GM18520 (cell line): ENCODE results near the gene PRKCA.
"Not testable (repeated sequence)": the region's sequence is repeated elsewhere in the genome, so short reads cannot be mapped to it uniquely, and the experiment has no call there.

Experiments
- ATAC-seq: cut with Tn5 transposase; IDR thresholded peaks from one replicate; pipeline ENCODE4 v1.9.1; 2021; ENCODE audit not compliant: unreplicated experiment

The PRKCA gene

GRCh38 chr17:66349521-66350254, 47.3 kb downstream of the PRKCA start:
- no peak for ATAC-seq

DNA sequence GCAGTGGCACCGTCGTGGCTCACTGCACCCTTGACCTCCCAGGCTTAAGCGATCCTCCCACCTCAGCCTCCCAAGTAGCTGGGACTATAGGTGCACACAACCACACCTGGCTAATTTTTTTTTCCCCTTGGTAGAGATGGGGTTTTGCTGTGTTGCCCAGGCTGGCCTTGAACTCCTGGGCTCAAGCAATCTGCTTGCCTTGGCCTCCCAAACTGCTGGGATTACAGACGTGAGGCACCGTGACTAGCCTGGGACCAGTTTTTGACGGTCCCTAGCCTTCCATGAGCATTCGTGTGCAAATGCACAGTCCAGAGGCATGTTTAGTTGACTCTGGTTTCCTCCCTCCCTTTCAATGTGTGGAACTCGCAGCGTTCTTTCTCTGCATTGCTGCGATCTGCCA, 48.2 kb downstream of the PRKCA start:
- ATAC-seq = not testable (repeated sequence)

GRCh38 chr17:66351033-66351432, 48.6 kb downstream of the PRKCA start:
- ATAC-seq = no peak

DNA sequence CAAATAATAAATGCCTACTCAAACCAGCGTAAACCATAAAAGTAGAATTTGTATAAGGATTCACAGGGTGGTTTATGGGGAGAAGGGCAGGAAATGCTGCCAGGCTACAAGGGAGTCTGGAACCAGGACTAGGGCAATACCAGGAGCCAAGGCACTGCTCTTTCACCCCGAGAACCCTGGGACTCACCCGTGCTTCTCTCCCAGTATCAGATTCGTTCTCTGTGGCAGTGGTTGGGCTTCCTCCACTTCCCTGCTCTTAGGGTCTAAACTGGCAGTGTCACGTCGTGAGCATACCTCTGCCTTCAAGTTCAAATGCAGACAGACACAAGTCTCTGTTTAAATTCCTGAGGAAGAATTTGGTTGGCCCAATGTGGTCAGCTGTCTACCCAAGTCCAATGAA, 49.3 kb downstream of the PRKCA start:
- no peak for ATAC-seq

GRCh38 chr17:66353937-66354401, 51.6 kb downstream of the PRKCA start:
- ATAC-seq = no peak

GRCh38 chr17:66354472-66354871, 52.1 kb downstream of the PRKCA start:
- ATAC-seq = no peak

DNA sequence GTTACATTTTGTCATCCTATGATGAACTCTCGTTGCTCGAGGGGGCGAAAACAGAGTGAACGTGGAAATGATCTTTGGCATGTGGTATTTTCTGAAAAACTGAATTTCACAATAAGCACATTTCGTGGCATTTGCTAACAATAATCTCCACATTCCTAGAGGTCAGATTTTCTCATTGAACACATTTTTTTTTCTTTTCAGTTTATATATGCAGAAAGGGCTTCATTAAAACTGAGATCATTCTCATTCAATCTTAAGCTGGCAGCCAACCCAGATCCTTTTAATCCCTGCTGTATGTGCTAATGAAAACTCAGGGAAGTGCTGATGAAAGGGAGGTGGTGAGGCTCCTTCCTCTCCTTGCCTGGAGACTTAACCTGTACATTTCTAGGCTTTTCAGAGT, 52.6 kb downstream of the PRKCA start:
- ATAC-seq = no peak

DNA sequence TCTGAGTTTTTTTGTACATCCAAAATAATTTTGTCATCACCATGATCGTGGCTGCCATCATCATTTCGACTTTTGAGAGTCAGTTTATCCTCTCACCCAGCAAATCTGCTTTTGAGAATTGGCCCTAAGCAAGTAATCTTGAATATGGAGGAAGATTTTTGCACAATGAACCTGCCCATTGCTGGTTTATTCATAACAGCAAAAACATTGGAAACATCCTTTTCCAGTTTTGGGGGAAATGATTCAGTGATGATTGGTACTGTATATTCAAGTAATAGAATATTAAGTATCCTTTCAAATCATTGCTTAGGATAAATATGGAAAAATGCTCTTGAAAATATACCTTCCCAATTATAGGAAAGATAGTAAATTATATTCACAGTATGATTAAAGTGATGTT, 53.1 kb downstream of the PRKCA start:
- no peak for ATAC-seq

DNA sequence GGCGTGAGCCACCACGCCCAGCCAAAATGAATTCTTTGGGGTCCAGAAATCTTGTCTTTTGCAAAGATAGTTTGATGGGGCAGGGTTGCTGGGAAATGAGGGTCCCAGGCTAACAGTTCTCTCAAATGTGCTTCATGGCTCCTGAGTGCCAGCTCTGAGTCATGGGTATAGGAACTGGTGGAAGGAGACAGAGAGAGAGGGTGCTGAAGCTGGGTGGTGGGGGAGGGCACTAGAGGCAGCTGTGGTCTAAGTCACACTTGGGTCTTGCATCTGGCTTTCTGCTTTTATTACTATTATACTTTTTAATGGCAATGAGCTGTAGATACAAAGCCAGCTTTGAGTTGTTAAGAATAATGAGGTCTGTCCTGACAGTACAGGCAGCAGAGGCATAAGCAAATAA, 54.6 kb downstream of the PRKCA start:
- ATAC-seq = no peak

GRCh38 chr17:66359351-66359750, 56.9 kb downstream of the PRKCA start:
- no peak for ATAC-seq

DNA sequence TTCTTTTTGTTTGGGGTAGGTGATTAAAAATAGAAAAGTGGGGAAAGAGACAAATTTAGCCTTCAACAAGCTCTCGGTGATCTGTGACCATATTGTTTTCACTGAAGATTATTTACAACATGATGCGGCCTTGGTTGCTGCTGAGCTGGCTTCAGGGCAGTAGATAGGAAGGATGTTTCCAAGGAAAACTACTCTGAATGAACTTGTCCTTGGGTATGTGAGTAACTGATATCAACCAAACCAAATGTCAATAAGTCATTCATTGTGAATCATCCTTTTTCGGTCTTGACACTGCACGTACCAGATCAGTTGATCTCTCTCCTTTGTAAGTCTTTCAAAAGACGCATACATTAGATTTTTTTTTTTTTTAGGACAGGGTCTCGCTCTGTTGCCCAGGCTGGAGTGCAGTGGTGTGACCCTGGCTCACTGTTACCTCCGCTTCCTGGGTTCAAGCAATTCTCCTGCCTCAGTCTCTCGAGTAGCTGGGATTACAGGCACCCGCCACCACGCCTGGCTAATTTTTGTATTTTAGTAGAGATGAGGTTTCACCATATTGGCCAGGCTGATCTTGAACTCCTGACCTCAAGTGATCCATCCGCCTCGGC, 58.6 kb downstream of the PRKCA start:
- ATAC-seq = not testable (repeated sequence)

- no peak for ATAC-seq
Observed at GRCh38 chr17:66364508-66364907, 62.1 kb downstream of the PRKCA start.

DNA sequence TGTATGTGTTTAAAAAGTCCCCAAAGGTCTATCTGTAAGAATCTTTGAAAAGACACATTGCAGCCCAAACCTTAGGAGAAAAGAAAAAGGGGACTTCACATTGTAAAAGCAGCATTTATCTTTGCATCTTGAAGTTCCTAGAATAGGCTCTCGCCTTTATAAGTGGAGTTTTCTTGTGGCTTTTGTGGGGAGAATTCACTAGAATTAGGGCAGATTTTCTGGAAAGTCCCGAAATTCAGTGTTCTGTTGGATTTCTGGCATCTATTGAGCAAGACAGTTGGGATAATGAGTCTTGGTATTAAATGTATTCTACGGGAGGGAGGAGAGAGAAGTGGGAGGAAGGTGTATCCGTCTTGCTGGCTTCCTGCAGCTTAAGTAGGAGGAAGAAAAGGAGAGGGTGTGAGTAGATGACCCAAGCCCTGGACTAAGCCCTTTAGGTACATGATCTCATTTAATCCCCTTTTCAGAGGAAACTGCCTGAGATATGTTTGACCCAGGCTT, 62.6 kb downstream of the PRKCA start:
- ATAC-seq = no peak

DNA sequence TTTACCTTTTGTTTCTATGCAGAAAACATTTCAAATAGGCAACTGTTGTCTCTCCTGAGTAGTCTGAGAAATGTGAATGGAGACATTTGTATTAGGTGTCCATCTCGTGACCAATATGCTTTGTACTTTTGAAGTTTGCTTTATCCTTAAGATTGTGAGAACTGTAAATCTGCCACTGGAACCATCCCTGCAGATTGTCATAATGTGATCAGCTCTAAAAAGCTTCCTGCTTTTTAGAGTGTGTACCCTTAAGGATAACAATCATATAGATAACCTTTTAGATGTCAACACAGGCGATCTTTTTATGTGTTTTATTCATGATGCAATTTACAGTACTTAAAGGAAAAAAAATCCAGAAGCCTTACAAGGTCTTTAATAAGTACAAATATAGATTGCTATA, 63.5 kb downstream of the PRKCA start:
- no peak for ATAC-seq

DNA sequence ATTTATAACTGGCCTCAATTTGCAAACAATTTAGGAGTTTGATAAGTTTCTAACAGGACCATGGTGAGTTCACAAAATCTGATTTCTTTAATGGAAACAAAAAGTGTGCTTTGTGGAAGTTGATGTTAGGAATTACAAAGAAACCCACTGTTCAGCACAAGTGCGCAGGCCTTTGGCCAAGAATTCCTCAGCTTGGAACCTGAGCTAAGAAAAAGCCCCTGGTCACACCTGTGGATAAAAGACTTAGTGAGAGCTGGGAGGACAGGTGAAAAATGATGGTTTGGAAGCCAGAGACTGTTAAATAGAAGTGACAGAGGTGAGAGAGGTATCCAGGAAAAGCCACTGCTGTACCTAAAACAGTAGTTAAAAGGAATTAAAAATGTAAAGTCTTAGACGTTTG, 64.7 kb downstream of the PRKCA start:
- ATAC-seq = no peak

- ATAC-seq = no peak
Observed at GRCh38 chr17:66369830-66370229, 67.4 kb downstream of the PRKCA start.

DNA sequence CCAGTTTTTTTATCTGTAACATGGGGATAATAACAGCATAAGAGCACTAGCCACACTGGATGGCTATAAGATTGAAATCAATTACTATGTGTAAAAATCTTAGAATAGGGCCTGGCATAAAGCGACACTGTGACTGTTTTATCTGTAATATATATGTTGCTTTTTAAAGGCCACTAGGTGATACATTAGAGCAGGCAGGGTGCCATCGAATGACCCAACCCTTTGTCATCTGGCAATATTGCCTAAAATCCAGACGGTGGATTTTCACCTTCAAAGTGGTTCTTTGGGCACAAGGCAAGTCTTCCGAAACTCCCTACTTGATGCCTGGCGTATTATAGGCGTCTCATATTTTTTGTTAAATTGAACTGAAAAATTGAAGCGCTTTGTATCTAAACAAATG, 69.1 kb downstream of the PRKCA start:
- no peak for ATAC-seq

- no peak for ATAC-seq
Observed at GRCh38 chr17:66372182-66372581, 69.8 kb downstream of the PRKCA start.

GRCh38 chr17:66373079-66373478, 70.7 kb downstream of the PRKCA start:
- no peak for ATAC-seq

GRCh38 chr17:66373944-66374817, 71.8 kb downstream of the PRKCA start:
- ATAC-seq = no peak

GRCh38 chr17:66375121-66375520, 72.7 kb downstream of the PRKCA start:
- no peak for ATAC-seq

- no peak for ATAC-seq
Observed at GRCh38 chr17:66378296-66378695, 75.9 kb downstream of the PRKCA start.
